Hematopoietic multipotent progenitor cell (in vitro differentiated cells): ENCODE results near the gene PTRH1. TPM values are rescaled to one million over a fixed set of nuclear protein-coding genes. Genes with fewer than 3 reads are reported as not detected.

ENCODE experiments used
- DNase-seq, 3 donors: peaks; one replicate each; pipeline ENCODE4 v3.0.0-alpha.2; 2011 to 2015; ENCODE audit warnings: low read depth in 2 of 3, low spot score in 2 of 3
- total RNA-seq: library from RNA; depleted of rRNA; stranded (reverse); fragments of >200 nt; gene quantifications from one replicate; pipeline ENCODE4 v1.2.3, GENCODE V29; 2012

PTRH1 gene
- total RNA-seq, 1 donor: 20.7 TPM

DNA sequence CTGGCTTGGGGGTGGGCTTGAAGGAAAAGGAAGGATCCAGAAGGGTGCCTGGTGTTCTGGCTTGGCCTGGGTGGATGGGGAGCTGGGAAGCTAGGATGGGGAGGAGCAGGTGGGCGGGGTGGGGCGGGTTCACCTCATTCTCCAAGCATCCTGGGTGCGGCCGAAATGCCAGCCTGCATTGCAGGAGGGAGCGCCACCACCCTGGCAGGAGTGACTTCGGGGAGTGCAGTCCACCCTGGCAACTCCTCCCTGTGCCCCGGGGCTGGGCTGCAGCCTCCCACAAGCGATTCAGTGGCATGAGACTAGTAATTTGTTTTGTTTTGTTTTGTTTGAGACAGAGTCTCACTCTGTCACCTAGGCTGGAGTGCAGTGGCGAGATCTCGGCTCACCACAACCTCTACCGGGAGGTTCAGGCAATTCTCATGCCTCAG, 5.9 kb upstream of the PTRH1 start:
- DNase-seq: no peak

DNA sequence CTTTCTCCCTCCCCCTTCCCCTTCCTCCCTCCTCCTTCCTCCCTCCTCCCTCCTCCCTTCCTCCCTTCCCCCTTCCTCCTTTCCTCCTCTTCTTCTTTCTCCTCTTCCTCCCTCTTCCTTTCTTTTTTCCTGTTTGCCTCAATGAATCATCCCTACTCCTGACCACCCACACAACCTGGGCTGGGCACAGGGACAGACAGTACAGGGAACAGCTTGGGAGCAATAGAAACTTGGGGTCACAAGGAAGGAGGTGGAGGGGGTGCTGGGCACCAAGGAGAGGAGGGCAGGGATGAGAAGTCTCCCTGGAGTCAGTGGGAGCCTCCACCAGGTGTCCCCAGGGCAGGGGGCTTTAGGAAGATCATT, 5.4 kb upstream of the PTRH1 start:
- DNase-seq: no peak

DNA sequence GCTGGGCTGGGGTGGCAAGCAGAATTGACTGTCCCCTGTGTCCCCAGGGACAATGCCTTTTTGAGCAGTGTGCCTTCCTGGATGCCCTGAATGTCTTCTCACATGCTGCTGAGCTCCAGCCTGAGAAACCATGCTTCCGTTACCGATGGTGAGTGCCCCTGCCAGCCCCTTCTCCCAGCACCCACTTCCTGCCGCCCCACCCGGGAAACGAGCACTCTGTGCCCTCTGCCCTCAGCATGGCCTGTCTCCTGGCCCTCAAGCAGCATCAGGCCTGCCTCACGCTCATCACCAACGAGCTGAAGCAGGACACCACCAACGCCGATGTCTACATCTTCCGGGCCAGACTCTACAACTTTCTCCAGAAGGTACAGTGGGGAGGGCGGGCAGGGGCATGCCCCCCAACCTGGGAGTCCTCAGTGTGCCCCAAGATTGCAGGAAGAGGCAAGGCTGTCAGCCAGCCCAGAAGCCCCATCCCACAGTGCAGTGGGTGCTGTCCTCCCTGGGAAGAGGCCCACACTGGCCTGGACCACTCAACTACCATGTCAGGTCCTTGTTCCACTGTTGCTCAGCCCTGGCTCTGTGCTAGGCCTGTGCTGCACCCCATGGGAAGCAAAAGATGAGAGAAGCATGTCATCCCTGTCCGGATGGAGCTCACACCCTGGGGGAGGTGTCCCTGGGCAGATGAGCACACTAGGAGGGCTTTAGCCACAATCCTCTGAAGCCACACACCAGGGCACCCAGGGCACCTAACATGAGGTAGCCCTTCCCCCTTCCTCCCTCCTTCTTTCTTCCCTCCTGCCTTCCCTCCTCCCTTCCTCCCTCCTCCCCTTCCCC, 4.8 kb upstream of the PTRH1 start:
- DNase-seq: no peak

DNA sequence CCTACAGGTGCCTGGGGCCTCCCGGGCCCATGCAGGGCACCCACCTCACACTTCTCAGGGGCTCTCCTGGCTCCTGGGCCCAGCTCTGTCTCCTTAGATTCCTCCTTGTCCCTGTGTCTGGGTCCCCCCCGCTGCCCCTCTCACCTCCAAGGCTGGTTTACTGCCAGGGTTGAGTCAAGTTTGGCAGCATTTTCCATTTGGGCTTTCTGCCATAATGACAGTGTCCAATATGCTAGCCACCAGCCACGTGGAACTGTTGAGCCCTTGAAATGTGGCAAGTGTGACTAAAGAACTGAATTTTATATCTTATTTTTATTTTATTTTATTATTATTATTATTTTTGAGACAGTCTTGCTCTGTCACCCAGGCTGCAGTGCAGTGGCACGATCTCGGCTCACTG, 2.3 kb upstream of the PTRH1 start:
- DNase-seq: no peak

DNA sequence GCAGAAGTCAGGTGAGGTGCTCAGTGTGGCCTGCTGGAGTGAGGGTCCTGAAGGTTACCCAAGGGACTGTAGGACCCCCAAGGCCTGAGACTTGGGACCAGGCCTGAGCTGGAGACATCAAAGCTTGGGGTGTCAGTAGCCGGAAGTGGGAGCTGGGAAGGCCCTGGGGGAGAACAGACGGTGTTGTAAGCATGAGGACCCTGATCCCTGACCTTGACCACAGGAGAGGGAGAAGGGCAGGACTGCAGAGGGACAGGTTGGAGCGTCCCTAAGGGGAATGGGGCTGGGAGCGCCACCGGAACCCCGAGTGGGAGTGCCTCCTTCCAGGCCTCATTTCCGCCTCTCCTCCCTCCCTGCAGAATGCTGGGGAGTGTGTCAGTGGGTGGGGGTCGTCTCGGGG, 949 bp upstream of the PTRH1 start:
- no peak for DNase-seq

DNA sequence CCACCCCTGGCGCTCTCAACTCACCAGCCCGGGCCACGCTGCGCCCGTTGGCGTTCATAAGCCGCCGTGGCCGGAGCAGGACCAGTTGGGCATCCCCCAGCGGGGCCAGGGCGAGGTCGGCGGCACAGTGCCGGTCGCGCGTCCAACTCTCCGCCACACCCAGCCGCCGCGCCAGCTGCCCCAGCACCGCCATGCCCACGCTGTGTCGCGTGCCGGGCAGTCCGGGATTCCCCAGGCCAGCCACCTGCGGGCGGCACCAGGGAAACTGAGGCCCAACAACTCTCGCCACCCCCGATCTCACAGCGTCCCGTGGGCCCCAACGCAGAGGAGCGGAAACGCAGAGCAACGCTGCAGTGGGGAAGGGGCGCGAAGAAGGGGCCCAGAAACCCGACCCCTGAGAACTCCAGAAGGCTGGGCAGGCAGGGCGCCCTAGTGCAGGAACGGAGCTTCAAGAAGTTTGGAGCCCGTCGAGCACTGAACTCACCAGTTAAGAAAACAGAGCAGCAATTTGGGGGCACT, 453 bp downstream of the PTRH1 start:
- no peak for DNase-seq

DNA sequence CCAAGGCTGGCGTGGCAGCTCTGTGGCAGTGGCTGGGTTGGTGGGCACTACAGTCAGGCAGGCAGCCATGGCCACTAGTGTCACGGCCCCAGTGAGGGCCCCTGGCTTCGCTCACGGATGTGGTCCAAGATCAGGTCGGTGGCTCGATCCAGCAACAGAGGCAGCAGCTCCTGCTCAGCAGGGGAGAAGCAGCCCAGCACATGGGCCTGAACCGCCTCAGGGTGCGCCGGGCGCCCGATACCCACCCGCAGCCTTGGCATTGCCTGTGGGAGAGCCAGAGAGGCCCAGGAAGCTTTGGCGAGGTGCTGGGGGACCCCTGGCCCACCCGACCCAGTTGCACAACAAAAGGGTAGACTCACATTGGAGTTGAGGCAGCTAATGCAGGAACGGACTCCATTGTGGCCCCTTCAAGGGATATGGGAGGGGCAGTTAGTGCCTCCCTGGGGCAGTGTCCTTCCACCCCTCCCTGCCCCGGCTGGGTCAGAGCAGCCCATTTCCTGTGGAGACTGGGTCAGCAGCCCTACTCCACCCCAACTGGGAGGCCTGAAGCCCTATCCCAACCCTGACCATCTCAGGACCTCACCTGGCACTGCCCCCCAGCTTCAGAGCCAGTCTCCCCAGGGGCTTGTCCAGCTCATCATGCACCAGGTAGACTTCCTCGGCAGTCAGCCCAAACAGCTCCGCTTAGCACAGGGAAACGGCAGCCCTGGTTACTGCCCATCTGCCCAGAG, 1.3 kb downstream of the PTRH1 start:
- DNase-seq: no peak

DNA sequence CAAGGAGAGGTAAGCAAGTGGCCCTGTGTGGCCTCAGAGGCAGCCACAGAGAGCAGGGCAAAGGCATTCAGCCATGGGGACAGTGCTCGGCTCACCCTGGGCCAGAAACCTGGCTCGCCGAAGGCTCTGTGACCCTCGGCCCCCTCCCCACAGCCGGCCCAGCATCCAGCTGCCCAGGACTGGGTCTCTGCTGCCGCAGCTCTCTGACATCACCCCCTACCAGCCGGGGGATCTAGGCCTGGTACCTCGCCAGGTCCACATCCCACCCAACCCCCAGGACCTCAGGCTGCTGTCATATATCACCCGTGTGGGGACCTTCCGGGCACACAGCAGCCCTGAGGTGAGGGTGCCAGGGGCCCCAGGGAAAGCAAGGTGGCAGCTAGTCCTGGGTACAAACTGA, 2.6 kb downstream of the PTRH1 start:
- no peak for DNase-seq

DNA sequence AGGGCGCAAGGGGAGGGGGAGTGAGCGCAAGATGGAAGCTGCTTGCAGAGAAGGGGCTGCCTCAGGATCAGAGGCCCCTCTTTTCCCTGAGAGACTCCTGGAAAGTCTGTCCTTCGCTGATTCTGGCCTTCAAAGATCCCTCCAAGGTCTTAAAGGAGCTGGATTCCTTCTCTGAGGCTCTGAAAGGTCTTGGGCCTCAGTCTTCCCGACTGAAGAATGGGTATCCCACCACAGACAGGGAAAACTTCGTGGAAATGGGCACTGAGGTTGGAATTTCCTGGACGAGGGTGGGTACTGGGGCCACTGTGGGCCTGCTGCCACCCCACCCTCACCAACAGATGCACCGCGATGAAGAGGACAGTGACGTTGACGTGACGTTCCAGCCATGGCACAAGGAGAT, 3.1 kb downstream of the PTRH1 start:
- DNase-seq: no peak

DNA sequence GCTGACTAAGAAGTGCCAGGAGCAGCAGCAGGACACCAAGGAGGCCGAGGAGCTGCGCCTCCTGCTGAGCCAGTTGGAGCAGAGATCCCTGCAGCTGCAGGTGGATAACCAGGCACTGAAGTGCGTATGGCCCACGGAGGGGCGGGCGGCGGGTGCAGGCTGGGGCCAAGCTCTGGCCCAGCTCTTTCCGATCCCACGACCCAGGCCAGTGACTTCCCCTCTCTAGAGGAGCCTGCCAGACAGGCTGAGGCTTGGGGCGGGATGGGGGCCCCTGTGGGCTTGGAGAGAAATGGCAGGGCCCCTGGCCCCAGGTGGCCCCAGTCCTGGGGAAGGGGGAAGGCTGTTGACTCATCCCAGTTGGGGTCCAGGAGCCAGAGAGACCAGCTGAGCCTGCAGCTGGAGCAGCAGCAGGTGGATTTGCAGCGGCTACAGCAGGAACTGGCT, 3.6 kb downstream of the PTRH1 start:
- no peak for DNase-seq

DNA sequence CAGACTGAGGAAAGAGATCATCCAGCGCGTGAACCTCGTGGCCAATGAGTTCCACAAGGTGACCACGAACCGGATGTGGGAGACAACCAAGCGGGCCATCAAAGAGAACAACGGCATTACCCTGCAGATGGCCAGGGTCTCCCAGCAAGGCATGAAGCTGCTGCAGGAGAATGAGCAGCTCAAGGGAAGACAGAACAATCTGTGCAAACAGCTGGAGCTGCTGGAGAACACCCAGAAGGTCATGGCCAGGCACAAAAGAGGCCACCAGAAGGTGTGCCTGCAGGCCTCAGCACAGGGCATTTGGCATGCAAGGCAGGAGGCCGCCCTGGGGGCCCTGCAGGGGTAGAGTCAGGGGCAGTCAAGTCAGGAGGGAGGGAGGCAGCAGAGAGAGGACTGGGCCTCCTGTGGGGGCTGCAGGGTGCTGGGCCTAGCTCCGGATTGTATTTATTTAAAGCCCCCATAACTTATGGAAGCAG, 4.2 kb downstream of the PTRH1 start:
- peak in 1 of 3 donors; percentile 50 for DNase-seq

DNA sequence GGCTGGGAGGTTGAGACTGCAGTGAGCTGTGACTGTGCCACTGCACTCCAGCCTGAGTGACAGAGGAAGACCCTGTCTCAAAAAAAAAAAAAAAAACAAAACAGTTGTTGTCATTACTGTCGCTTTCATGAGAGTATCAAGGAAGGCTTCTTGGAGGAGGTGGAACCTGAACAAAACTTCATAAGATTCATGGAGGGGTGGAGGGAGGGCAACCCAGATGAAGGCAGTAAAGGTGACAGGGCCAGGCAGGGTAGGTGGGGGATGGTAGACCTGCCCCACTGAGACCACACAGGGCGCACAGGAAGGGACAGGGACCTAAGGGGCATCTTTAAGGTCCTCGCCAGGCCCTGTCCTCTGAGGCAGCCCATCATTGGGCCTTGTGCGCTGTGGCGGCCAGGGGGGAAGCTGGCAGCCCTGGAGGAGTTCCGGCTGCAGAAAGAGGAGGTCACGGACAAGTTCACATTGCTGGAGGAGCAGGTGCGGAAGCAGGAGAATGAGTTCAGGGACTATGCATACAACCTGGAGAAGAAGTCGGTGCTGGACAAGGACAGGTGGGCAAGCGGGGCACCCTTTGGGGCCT, 5.2 kb downstream of the PTRH1 start:
- DNase-seq: no peak

DNA sequence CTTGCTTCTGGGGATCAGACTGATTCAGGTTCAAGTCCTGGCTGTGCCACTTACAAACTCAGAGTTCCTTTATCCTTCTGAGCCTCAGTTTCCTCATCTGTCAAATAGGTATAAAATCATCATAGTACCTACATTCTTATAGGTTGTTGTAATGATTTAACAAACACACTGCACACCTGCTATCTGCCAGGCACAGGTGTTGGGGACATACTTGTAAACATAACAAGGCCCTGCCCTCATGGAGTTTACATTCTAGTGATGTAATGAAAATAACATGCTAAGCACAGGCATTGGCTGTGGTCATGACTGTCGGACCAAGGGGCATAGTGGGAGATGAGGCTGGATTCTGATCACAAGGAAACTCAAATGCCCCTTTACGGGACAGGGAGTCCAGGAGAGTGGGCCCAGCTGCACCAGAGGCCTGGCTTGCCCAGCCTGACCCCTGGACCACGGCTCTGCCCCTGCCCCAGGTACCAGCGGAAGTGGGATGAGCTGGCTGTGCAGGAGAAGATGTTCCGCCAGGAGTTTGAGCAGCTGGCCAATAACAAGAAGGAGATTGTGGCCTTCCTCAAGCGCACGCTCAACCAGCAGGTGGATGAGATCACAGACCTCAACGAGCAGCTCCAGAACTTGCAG, 6.4 kb downstream of the PTRH1 start:
- no peak for DNase-seq

DNA sequence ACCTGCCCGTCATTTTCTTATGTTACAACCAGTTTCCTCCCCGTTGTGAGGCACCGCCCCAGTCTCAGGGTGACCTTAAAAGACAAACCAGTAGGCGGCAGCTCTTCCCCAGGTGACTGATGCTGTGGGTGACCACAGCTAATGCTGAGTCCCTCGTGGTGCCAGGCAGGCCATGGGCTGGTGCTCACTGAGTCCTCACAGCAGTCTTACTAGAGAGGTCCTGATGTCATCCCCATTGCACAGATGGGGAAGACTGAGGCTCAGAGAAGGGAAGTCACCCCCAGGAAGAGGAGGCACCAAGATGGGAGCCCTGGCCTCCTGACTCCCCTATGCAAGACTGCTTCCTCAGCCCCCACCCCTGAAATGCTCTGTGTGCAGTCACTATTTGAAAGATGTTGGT, 7.7 kb downstream of the PTRH1 start:
- no peak for DNase-seq

DNA sequence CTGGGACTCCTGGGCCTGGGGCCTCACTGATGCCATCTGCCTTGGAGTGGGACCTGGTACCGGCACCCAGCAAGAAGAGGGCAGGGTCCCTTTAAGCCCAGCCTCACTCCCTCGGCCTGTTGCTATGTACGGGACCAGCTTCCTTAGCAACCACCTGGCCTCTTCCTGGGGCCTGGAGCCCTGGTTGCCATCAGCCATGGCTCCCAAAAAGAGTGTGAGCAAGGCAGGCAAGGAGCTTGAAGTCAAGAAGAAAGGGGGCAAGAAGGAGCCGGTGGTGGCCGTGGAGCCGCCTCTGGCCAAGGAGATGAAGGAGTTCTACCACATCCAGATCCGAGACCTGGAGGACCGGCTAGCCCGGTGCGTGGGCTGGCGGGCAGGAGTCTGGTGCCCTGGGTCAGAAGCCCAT, 8.6 kb downstream of the PTRH1 start, which contains the start of gene CFAP157:
Gene CFAP157 (plus strand): TSS at position 153 of the 406 bp plus-strand sequence. CDS start 44 bp downstream, at position 197.
- peak in 2 of 3 donors; percentile 18 to 36 for DNase-seq

DNA sequence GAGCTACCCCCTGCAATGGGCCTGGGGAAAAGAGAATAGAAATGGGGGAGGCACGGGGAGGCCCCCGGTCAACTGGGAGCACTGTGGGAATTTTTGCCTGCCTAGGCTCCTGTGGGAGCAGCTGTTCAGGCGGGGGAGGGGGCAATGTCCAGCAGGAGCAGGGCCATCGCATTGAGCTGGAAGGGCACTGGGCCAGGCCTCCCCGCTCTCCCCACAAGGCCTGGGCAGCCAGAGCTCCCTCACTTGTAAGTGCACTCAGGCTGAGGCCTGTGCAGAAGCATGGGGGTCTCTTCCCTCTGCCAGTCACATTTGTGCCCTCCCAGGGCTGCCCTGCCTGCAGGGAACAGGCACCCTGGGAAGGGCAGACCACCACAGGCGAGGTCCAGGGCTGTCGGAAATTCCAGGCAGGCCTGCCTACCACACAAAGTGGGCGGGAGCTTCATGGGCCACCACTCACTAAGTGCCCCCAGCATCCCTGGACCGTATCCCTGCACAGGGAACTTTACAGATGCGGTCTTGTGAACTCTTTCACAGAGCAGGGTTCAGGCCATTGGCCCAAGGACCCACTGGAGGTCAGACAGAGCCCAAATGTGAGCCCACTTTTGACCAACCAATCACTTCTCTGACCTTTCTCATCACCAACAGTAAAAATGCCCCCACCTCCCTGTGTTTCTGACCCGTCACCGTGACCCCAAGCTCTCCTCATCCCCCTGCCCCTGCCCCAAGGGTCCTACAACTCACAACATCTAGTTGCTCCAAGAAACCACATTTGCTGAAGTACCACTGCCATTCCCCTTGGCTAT, 9.7 kb downstream of the PTRH1 start:
- no peak for DNase-seq

DNA sequence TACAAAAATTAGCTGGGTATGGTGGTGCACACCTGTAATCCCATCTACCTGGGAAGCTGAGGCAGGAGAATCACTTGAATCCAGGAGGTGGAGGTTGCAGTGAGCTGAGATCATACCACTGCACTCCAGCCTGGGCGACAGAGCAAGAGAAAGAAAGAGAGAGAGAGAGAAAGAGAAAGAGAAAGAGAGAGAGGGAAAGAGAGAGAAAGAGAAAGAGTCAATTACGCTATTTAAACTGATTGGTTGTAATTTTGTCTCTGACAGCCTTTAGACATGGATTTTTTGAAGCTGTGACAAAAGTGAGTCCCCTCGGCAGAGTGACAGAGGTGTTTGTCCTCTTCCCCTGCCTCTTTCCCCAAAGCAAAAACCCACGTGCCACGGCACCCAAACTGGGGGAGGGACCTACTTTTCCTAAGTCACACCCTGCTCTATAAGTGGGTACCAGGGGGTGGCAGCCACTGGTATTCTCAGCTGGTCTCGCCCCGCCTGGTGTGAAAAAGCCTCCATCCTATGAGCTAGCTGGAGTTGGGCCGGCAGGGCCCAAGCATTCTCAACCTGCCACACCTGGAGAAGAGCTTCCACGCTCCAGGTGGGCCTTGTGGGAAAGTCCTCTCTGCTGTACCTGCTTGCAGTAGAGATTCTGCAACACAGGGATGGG, 12.0 kb downstream of the PTRH1 start:
- no peak for DNase-seq

DNA sequence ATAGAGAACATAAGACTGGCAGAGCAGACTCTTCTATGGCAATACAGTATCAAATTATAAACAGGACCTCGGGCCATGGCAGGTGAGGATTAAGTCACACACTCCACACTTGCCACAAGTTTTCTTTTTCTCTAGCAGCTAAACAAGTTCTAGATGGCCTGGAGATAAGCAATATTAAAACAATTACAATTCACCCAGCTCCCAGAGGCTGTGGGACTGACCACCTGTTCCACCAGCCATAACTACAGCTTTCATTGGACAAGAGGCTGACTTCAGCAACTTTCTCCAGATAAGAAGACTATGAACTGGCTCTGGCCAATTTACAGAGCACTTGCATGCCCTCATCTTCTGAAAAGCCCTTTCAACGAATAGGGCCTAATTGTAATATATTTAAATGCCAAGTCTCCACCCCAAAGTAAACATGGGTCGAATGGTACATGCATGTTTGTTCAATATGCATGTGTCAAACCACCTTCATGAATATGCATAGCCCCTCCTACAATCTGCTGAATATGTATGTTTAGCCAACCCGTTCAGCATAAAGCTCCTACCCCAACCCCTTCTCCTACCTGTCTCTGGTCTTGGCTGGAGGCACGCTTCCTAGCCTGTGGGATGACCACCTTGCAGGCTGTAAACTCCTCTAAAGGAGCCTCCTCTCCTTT, 14.7 kb downstream of the PTRH1 start:
- no peak for DNase-seq

DNA sequence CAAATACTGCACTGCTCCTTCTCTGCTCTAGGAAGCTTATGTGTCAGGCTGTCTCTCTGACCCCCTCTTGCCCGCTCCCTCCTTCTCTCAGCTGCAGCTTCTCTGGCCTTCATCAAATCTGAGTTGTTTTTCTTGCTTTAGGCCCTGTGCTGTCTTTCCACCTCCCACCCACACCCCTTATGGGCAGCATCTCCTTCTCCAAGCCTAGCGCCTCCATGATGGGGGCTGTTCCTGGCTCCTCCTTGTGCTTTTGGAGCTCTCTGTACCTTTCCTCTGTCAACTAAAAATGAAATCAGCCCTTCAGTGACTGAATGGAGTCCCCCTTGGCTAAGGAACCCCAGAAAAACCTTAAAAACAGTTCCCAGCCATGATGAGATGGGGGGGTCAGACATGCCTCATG, 15.3 kb downstream of the PTRH1 start:
- no peak for DNase-seq
